ENCODE measurements around the gene UNC5C.

GRCh38 chr4:95444812-95445211 is 104.0 kb downstream of the UNC5C start:
- no peak for TF ChIP-seq CTCF (IDR thresholded peaks at IDR 0.05)
- no peak for TF ChIP-seq EZH2 (IDR thresholded peaks at IDR 0.05)
- TF ChIP-seq EZH2phosphoT487 (IDR thresholded peaks at IDR 0.05), result no peak

Measured in neural progenitor cell (in vitro differentiated cells).